ENCODE data around the gene SLC28A1. TPM values are rescaled to one million over a fixed set of nuclear protein-coding genes. Genes with fewer than 3 reads are reported as not detected.

SLC28A1 gene
- total RNA-seq, 2 experiments from 2014 or later = not detected

GRCh38 chr15:84915606-84915958 lies 31.1 kb downstream of the SLC28A1 start:
- no TSS peak for BruUV-seq (replicated peaks)
- Histone ChIP-seq H3K9me2 (ENCODE audit: insufficient read depth, low read length) (no peaks in the 10 kb centered on the region), H3K4me2 (ENCODE audit: low read length) (no peak overlapping the region), H3K36me3 (ENCODE audit: insufficient read depth, low read length) (no peaks in the 10 kb centered on the region), H2AFZ (ENCODE audit: low read length) (no peak overlapping the region), H3K4me1 (ENCODE audit: insufficient read depth, low read length, poor library complexity, severe bottlenecking) (no peaks in the 10 kb centered on the region), H3K27ac (ENCODE audit: low read depth, low read length, poor library complexity, severe bottlenecking) (no peak overlapping the region), H3K79me2 (ENCODE audit: insufficient read depth, low read depth, low read length) (no peaks in the 10 kb centered on the region), H4K20me1 (ENCODE audit: insufficient read depth, low read length) (no peaks in the 10 kb centered on the region), H3K4me3 (ENCODE audit: low read depth, low read length, poor library complexity, severe bottlenecking) (no peak overlapping the region), H3K9me3 (ENCODE audit: low read length) (no peaks in the 10 kb centered on the region)
- intact Hi-C loops (cut with micrococcal nuclease; ENCODE audit: unreplicated experiment) = no loop called here
- no peak for DNase-seq (ENCODE audit: low spot score)
- ChIA-PET POLR2A (interaction anchor here (0.7 kb wide), 1 partner anchor 1125 kb away, joined by 3 read pairs; no protein-coding TSS in a partner anchor), CTCF (ENCODE audit: unreplicated experiment) (no interaction called here)
- TF ChIP-seq CTCF (conservative IDR thresholded peaks at IDR 0.05; ENCODE audit: low read length) (no peak), EZH2phosphoT487 (IDR thresholded peaks at IDR 0.05; ENCODE audit: borderline replicate concordance, low read depth, low read length) (no peak)

GRCh38 chr15:84917452-84917851 lies 33.0 kb downstream of the SLC28A1 start:
- CTCF ChIA-PET (ENCODE audit: unreplicated experiment) = no interaction called here
- intact Hi-C loops (cut with micrococcal nuclease; ENCODE audit: unreplicated experiment) = no loop called here
- BruUV-seq (replicated peaks) = no TSS peak
- Histone ChIP-seq H3K79me2 (ENCODE audit: insufficient read depth, low read depth, low read length) (no peaks in the 10 kb centered on the region), H2AFZ (ENCODE audit: low read length) (no peak overlapping the region), H3K9me3 (ENCODE audit: low read length) (no peaks in the 10 kb centered on the region), H3K9me2 (ENCODE audit: insufficient read depth, low read length) (no peaks in the 10 kb centered on the region), H3K4me1 (ENCODE audit: insufficient read depth, low read length, poor library complexity, severe bottlenecking) (no peaks in the 10 kb centered on the region), H3K4me3 (ENCODE audit: low read depth, low read length, poor library complexity, severe bottlenecking) (no peak overlapping the region), H3K27ac (ENCODE audit: low read depth, low read length, poor library complexity, severe bottlenecking) (no peak overlapping the region), H3K36me3 (ENCODE audit: insufficient read depth, low read length) (no peaks in the 10 kb centered on the region), H3K4me2 (ENCODE audit: low read length) (no peak overlapping the region), H4K20me1 (ENCODE audit: insufficient read depth, low read length) (no peaks in the 10 kb centered on the region)
- no peak for DNase-seq (ENCODE audit: low spot score)
- TF ChIP-seq EZH2phosphoT487 (IDR thresholded peaks at IDR 0.05; ENCODE audit: borderline replicate concordance, low read depth, low read length) = no peak
- TF ChIP-seq CTCF (conservative IDR thresholded peaks at IDR 0.05; ENCODE audit: low read length) = no peak
- POLR2A ChIA-PET = no interaction called here

- POLR2A ChIA-PET = interaction anchor here (0.6 to 0.9 kb wide), 2 partner anchors 22 to 25 kb away, joined by 3 to 4 read pairs; no protein-coding TSS in a partner anchor
- no peak overlapping the region for H2AFZ ChIP-seq (ENCODE audit: low read length)
- H3K79me2 ChIP-seq (ENCODE audit: insufficient read depth, low read depth, low read length) = no peaks in the 10 kb centered on the region
- no peak overlapping the region for H3K4me2 ChIP-seq (ENCODE audit: low read length)
- no peaks in the 10 kb centered on the region for H3K4me1 ChIP-seq (ENCODE audit: insufficient read depth, low read length, poor library complexity, severe bottlenecking)
- no peaks in the 10 kb centered on the region for H3K9me3 ChIP-seq (ENCODE audit: low read length)
- H3K36me3 ChIP-seq (ENCODE audit: insufficient read depth, low read length) = no peaks in the 10 kb centered on the region
- H3K9me2 ChIP-seq (ENCODE audit: insufficient read depth, low read length) = no peaks in the 10 kb centered on the region
- CTCF ChIA-PET (ENCODE audit: unreplicated experiment) = no interaction called here
- H3K27ac ChIP-seq (ENCODE audit: low read depth, low read length, poor library complexity, severe bottlenecking) = no peak overlapping the region
- no peak overlapping the region for H3K4me3 ChIP-seq (ENCODE audit: low read depth, low read length, poor library complexity, severe bottlenecking)
- intact Hi-C loops (cut with micrococcal nuclease; ENCODE audit: unreplicated experiment) = no loop called here
- no TSS peak for BruUV-seq (replicated peaks)
- TF ChIP-seq EZH2phosphoT487 (IDR thresholded peaks at IDR 0.05; ENCODE audit: borderline replicate concordance, low read depth, low read length) (no peak), CTCF (conservative IDR thresholded peaks at IDR 0.05; ENCODE audit: low read length) (no peak)
- H4K20me1 ChIP-seq (ENCODE audit: insufficient read depth, low read length) = no peaks in the 10 kb centered on the region
- no peak for DNase-seq (ENCODE audit: low spot score)
These were observed 34.7 kb downstream of the SLC28A1 start for GRCh38 chr15:84919106-84919667.

Measured in OCI-LY7 (cell line).